K562 (cell line): ENCODE results near the gene SPINT2. TPM values are rescaled to one million over a fixed set of nuclear protein-coding genes. Genes with fewer than 3 reads are reported as not detected.

ENCODE experiments used
- ARID4B ChIP-seq: sonication (generic); formaldehyde crosslinking; IDR thresholded peaks from 2 replicates; pipeline ENCODE4 v1.8.0; 2022; ENCODE audit warnings: mild to moderate bottlenecking, missing genetic modification reagents
- CHD1 ChIP-seq: fragments of 200-600 bp; sonication (generic); IDR thresholded peaks from one replicate; pipeline ENCODE4 v1.6.1; 2012; ENCODE audit warnings: mild to moderate bottlenecking, moderate library complexity, low read length, inconsistent platforms
- E4F1 ChIP-seq: fragments of 250-450 bp; sonication (Bioruptor Pico); IDR thresholded peaks from 2 replicates; pipeline ENCODE4 v1.5.0; 2021; ENCODE audit warnings: mild to moderate bottlenecking, borderline replicate concordance
- FOSL1 ChIP-seq: fragments of 200-800 bp; sonication (Bioruptor generic); conservative IDR thresholded peaks from 2 replicates; pipeline ENCODE4 v1.6.1; 2016; ENCODE audit warnings: missing genetic modification characterization, missing compliant biosample characterization
- FOXK1 ChIP-seq: sonication (generic); formaldehyde crosslinking; IDR thresholded peaks from 2 replicates; pipeline ENCODE4 v1.8.0; 2022; ENCODE audit warnings: missing genetic modification reagents, mild to moderate bottlenecking, borderline replicate concordance
- FOXP1 ChIP-seq: sonication (generic); formaldehyde crosslinking; IDR thresholded peaks from 2 replicates; pipeline ENCODE4 v1.8.0; 2022; ENCODE audit warnings: mild to moderate bottlenecking, missing genetic modification reagents
- HCFC1 ChIP-seq: IDR thresholded peaks from 2 replicates; pipeline ENCODE4 v1.6.1; 2012; ENCODE audit warnings: low read depth, low read length, improper control_type of control experiment
- RHOXF2B ChIP-seq: fragments of 250-450 bp; sonication (Bioruptor Pico); conservative IDR thresholded peaks from 2 replicates; pipeline ENCODE4 v1.5.1; 2021
- SREBF1 ChIP-seq: fragments of 150-350 bp; IDR thresholded peaks from 2 replicates; pipeline ENCODE4 v1.6.1; 2014; ENCODE audit warnings: antibody characterized with exemption, low read depth, low read length, borderline replicate concordance
- SUPT5H ChIP-seq: fragments of 450-650 bp; IDR thresholded peaks from 2 replicates; pipeline ENCODE4 v1.6.1; 2016
- THRAP3 ChIP-seq: fragments of 450-650 bp; IDR thresholded peaks from 2 replicates; pipeline ENCODE4 v1.6.1; 2016; ENCODE audit warnings: mild to moderate bottlenecking, inconsistent platforms, borderline replicate concordance
- TRIM25 ChIP-seq: fragments of 450-650 bp; IDR thresholded peaks from 2 replicates; pipeline ENCODE4 v1.7.0; 2016; ENCODE audit warnings: borderline replicate concordance
- USF1 ChIP-seq: sonication (generic); formaldehyde crosslinking; IDR thresholded peaks from 2 replicates; pipeline ENCODE4 v1.9.0; 2022; ENCODE audit warnings: mild to moderate bottlenecking, missing genetic modification reagents
- ZNF12 ChIP-seq: sonication (generic); formaldehyde crosslinking; IDR thresholded peaks from 2 replicates; pipeline ENCODE4 v1.4.0; 2020; ENCODE audit warnings: mild to moderate bottlenecking, missing genetic modification reagents
- ZNF347 ChIP-seq: fragments of 450-650 bp; formaldehyde crosslinking; IDR thresholded peaks from 2 replicates; pipeline ENCODE4 v1.4.0; 2020; ENCODE audit warnings: low read depth, mild to moderate bottlenecking, moderate library complexity
- polyA plus RNA-seq, 8 experiments: library from polyadenylated mRNA; depleted of rRNA in 4 of 8; stranded (reverse) in 5 of 8; unstranded in 3 of 8; fragments of >200 nt; fragmentation: Nextera tagmentation in 2 of 8; fragmentation: Illumina TruSeq in 1 of 8; extraction: Ambion mirVana in 2 of 8; extraction: Trizol in 1 of 8; gene quantifications; 2 replicates each; pipeline versions ENCODE4 v1.2.1 to v1.2.3, GENCODE V29; 2011 to 2014; ENCODE audit warnings: inconsistent platforms in 1 of 8, missing spikeins in 1 of 8
- total RNA-seq, 7 experiments: library from RNA; depleted of rRNA in 6 of 7; stranded (reverse); fragments of >200 nt in 6 of 7; fragmentation: Illumina TruSeq in 2 of 7; extraction: Trizol in 2 of 7; gene quantifications; 2 replicates each; pipeline versions ENCODE4 v1.2.1 to v1.2.3, GENCODE V29; 2011 to 2021; ENCODE audit warnings: low replicate concordance in 1 of 7

Gene SPINT2
- total and polyA plus RNA-seq, 9 of the 15 experiments (the other 6 are each of a cell fraction or from before 2014, with no cell fraction given) = 0.65 to 4.5 (median 3.4) TPM

- no peak for TF ChIP-seq E4F1 (CRISPR knock-in tag)
- no peak for TF ChIP-seq RHOXF2B (CRISPR knock-in tag)
- TF ChIP-seq THRAP3 = no peak
- no peak for TF ChIP-seq ZNF347 (CRISPR knock-in tag)
- TF ChIP-seq FOXP1 (CRISPR knock-in tag) = 0 out of 2 replicates have a peak, but pooled peaks have one; percentile 59
- TF ChIP-seq FOSL1 = peak; percentile 6; the same call in 1 of the 2 replicates
- no peak for TF ChIP-seq SREBF1
- TF ChIP-seq USF1 = peak; percentile 14; the same call in 1 of the 2 replicates
- TF ChIP-seq TRIM25 = no peak
- peak; percentile 60 for TF ChIP-seq HCFC1
- TF ChIP-seq SUPT5H = no peak
- TF ChIP-seq FOXK1 (CRISPR knock-in tag) = 0 out of 2 replicates have a peak, but pooled peaks have one; percentile 18
- peak; percentile 74 for TF ChIP-seq CHD1
- no peak for TF ChIP-seq ZNF12
- peak; percentile 57 for TF ChIP-seq ARID4B (CRISPR knock-in tag)
- TF ChIP-seq, all 486 proteins: peak for 21
Measured at GRCh38 chr19:38316477-38317067, 52.2 kb downstream of the SPINT2 start (continued).
